Fibroblast of skin of abdomen (primary cell): ENCODE measurements around the gene GFI1.

Source experiments
- DNase-seq: peaks from one replicate; pipeline ENCODE4 v3.0.0-alpha.2; 2013

GFI1 gene

GRCh38 chr1:92487078-92487605 is 417 bp upstream of the GFI1 start:
- no peak for DNase-seq

- no peak for DNase-seq
Observed at GRCh38 chr1:92485381-92486250, 1.1 kb downstream of the GFI1 start.

GRCh38 chr1:92484472-92485380 is 2.0 kb downstream of the GFI1 start:
- no peak for DNase-seq

GRCh38 chr1:92483610-92484471 is 2.9 kb downstream of the GFI1 start:
- no peak for DNase-seq

- DNase-seq, result no peak
Observed at GRCh38 chr1:92482665-92483609, 3.8 kb downstream of the GFI1 start.

- DNase-seq, result no peak
Observed at GRCh38 chr1:92481971-92482664, 4.6 kb downstream of the GFI1 start.

- no peak for DNase-seq
Observed at GRCh38 chr1:92481599-92481925, 5.2 kb downstream of the GFI1 start.

GRCh38 chr1:92480813-92481598 is 5.7 kb downstream of the GFI1 start:
- no peak for DNase-seq

GRCh38 chr1:92480200-92480812 is 6.4 kb downstream of the GFI1 start:
- DNase-seq, result no peak

GRCh38 chr1:92479587-92479986 is 7.1 kb downstream of the GFI1 start:
- no peak for DNase-seq

GRCh38 chr1:92478393-92478792 is 8.3 kb downstream of the GFI1 start:
- no peak for DNase-seq

GRCh38 chr1:92476071-92476631 is 10.6 kb downstream of the GFI1 start:
- DNase-seq, result no peak

GRCh38 chr1:92475029-92475428 is 11.7 kb downstream of the GFI1 start:
- no peak for DNase-seq

GRCh38 chr1:92473781-92474495 is 12.8 kb downstream of the GFI1 start:
- no peak for DNase-seq

GRCh38 chr1:92470216-92470615 is 16.5 kb downstream of the GFI1 start:
- DNase-seq, result no peak

GRCh38 chr1:92466683-92467352 is 19.9 kb downstream of the GFI1 start:
- no peak for DNase-seq

- no peak for DNase-seq
Observed at GRCh38 chr1:92465256-92465647, 21.5 kb downstream of the GFI1 start.
